ENCODE measurements around the gene MLST8.
"Not testable (repeated sequence)": the region's sequence is repeated elsewhere in the genome, so short reads cannot be mapped to it uniquely, and the experiment has no call there.

Gene MLST8

GRCh38 chr16:2257726-2258125, 52.5 kb downstream of the MLST8 start:
- no peak overlapping the region for H3K27ac ChIP-seq
- no peak for TF ChIP-seq ZFX (IDR thresholded peaks at IDR 0.05)
- TF ChIP-seq, protein P1, sequence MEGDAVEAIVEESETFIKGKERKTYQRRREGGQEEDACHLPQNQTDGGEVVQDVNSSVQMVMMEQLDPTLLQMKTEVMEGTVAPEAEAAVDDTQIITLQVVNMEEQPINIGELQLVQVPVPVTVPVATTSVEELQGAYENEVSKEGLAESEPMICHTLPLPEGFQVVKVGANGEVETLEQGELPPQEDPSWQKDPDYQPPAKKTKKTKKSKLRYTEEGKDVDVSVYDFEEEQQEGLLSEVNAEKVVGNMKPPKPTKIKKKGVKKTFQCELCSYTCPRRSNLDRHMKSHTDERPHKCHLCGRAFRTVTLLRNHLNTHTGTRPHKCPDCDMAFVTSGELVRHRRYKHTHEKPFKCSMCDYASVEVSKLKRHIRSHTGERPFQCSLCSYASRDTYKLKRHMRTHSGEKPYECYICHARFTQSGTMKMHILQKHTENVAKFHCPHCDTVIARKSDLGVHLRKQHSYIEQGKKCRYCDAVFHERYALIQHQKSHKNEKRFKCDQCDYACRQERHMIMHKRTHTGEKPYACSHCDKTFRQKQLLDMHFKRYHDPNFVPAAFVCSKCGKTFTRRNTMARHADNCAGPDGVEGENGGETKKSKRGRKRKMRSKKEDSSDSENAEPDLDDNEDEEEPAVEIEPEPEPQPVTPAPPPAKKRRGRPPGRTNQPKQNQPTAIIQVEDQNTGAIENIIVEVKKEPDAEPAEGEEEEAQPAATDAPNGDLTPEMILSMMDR (conservative IDR thresholded peaks at IDR 0.05): no peak

DNA sequence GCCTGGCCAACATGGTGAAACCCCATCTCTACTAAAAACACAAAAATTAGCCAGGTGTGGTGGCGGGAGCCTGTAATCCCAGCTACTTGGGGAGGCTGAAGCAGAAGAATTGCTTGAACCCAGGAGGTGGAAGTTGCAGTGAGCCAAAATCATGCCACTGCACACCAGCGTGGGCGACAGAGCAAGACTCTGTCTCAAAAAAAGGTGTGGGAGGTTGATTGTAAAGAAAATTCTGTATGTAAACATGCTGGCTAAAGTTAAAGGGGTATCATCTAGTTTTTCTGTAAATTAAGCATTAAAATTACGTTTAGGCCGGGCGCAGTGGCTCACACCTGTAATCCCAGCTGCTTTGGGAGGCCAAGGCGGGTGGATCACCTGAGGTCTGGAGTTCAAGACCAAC, 53.3 kb downstream of the MLST8 start:
- H3K27ac ChIP-seq: not testable (repeated sequence)
